Forelimb muscle (tissue), 1 donor: ENCODE data around the gene ITGAL. TPM values are rescaled to one million over a fixed set of nuclear protein-coding genes. Genes with fewer than 3 reads are reported as not detected.
A peak's percentile ranks its signal among the peaks of the same experiment; 100 is the strongest.

Source experiments
- DNase-seq: peaks from one replicate; pipeline ENCODE4 v3.0.0-alpha.2; 2013; ENCODE audit warnings: low read depth
- polyA plus RNA-seq: library from polyadenylated mRNA; unstranded; fragments of 120-200 nt; gene quantifications from one replicate; pipeline ENCODE4 v1.2.1, GENCODE V29; 2013; ENCODE audit not compliant: insufficient read length

Gene ITGAL
- polyA plus RNA-seq, 1 donor, result 2.5 TPM

DNA sequence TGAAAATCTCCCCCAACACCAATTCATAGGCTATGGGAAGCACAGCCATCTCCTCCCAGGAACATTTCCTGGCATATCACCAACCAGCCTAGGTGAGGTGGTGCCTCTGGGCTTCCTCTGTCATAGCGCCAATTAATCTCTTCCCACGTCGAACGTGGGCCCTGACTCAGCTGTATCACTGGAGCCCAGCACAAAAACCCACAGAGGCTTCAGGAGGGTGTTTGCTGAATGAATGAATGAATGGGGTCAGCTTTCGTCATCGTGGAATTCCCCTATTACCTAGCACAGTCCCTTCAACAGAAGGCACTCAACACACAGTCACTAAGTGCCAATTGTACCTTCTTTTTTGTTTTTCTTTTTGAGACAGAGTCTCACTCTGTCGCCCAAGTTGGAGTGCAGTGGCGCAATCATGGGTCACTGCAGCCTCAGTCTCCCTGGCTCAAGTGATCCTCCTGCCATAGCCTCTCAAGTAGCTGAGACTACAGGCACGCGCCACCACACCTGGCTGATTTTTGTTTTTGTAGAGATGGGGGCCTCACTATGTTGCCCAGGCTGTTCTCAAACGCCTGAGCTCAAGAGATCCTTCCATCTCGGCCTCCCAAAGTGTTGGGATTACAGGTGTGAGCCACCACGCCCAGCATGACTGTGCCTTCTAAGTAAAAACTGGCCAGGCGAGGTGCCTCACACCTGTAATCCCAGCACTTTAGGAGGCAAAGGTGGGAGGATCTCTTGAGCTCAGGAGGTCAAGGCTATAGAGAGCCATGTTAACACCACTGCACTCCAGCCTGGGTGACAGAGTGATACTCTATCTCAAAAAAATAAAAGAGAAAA, 94.8 kb downstream of the ITGAL start:
- DNase-seq, result no peak

- DNase-seq, result no peak
These were observed 95.6 kb downstream of the ITGAL start for GRCh38 chr16:30567991-30568638.

DNA sequence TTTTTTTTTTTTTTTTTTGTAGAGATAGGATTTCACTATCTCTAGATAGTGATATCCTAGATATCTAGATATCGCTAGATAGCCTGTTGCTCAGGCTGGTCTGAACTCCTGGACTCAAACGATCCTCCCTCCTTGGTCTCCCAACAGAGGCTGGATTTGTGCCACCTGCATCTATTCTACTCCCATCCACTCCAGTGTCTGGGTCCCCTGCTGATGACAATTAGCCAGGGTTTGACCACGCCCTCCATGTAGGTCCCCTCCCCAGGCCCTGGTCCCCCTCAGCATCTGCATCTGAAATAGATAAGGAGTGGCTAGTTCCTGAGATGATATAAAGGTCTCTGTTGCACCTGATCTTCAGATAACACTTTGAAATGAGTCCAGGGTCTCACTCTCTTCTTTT, 96.7 kb downstream of the ITGAL start:
- no peak for DNase-seq

GRCh38 chr16:30569746-30570635, 97.4 kb downstream of the ITGAL start:
- no peak for DNase-seq

DNA sequence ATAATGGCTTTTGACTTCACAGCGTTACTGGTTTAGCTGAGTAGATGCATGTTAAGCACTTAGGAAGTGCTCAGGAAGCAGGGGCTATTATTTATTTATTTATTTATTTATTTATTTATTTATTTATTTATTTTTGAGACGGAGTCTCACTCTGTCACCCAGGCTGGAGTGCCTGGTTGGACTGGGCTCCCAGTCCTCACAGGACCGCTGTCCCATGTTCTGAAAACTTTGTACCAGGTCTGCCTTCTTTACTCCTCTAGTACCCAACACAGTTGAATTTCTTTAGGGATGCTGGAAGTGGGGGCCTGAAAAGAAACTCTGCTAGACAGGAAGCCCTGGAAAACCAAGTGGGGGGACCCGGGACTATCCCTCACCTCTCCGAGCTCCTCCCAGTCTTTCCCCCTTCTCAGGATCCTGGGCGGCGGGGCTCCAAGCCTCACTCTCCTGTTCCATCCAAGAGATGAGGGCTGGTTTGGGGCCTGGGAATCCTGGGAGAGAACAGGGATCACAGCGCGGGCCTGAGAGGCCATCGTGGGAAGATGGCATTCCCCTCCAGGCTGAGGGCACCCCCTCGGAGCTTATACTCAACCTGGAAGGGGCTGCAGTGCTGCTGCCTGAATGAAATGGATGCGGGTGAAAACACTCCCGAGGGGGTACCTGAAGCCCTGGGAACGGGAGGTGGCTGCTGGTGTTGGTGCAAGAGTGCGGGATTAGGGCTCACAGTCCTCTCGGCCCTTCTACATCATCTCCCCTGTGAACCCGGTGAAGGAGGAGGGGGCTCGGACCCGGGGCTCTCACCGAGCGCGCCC, 98.3 kb downstream of the ITGAL start:
- no peak for DNase-seq

DNA sequence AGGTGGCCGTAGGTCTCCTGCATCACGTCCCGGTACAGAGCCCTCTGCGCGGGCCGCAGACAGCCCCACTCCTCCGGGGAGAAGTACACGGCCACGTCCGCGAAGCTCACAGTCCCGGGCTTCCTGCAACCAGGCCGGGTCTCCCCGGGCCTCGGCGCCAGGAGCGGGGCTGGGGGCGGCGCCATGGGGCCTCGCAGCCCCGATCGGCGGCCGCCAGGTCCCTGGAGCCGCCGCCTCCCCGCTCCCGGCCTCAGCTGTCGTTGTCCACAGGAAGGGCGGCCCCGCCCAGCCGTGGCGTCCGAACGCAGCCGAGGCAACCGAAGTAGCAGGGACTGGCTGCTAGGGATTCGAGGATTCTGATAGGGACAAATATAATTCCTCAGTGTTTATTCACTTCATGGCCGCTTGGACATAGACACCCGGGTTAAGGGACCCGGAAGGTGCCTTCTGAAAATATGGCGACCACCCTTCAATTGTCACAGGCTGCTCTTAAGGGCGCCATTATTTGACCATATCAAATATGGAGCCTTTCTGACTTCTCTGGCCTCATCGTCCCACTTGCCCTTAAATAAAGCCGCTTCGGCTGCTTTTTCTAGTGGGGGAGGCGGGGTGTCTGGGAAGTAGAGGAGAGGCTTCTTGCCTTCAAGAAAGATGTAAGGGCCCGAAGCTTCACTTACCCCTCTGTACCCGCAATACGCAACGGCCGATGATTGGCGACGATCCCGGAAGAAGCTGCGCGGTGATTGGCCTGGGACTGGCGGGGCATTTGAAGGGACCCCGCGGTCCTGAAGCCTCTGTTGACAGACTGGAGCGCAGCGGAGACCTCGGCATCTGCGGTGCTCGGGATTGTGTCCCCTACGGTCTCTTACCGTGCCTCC, 99.1 kb downstream of the ITGAL start, which contains the start of gene ZNF688:
Gene ZNF688 (minus strand): TSS at position 270 of the 878 bp plus-strand sequence. CDS start 85 bp downstream, at position 185.
- peak; percentile 93 for DNase-seq

Other genes starting within 250 kb of the ITGAL start
- gene NPIPB13, start 224.3 kb upstream of the ITGAL start, polyA plus RNA-seq, result 6.9 TPM
- 33.0 TPM for gene CD2BP2, start 117.4 kb upstream of the ITGAL start, polyA plus RNA-seq
- 32.3 TPM for gene TBC1D10B, start 102.2 kb upstream of the ITGAL start, polyA plus RNA-seq
- 9,236 TPM for gene MYL11, start 97.9 kb upstream of the ITGAL start, polyA plus RNA-seq
- gene SEPTIN1, start 90.2 kb upstream of the ITGAL start, polyA plus RNA-seq, result 3.3 TPM
- 5.3 TPM for gene ZNF48, start 77.3 kb upstream of the ITGAL start, polyA plus RNA-seq
- gene ZNF771, start 65.1 kb upstream of the ITGAL start, polyA plus RNA-seq, result 6.1 TPM
- gene DCTPP1, start 42.7 kb upstream of the ITGAL start, polyA plus RNA-seq, result 23.6 TPM
- gene SEPHS2, start 26.9 kb upstream of the ITGAL start, polyA plus RNA-seq, result 13.8 TPM
- gene ZNF768, start 53.8 kb downstream of the ITGAL start, polyA plus RNA-seq, result 27.9 TPM
- 6.5 TPM for gene ZNF747, start 62.1 kb downstream of the ITGAL start, polyA plus RNA-seq
- gene ZNF764, start 85.6 kb downstream of the ITGAL start, polyA plus RNA-seq, result 6.2 TPM
- gene ZNF688, start 99.0 kb downstream of the ITGAL start, polyA plus RNA-seq, result 9.7 TPM
- 13.1 TPM for gene ZNF785, start 113.0 kb downstream of the ITGAL start, polyA plus RNA-seq
- gene ZNF689, start 137.6 kb downstream of the ITGAL start, polyA plus RNA-seq, result 6.6 TPM
- 20.3 TPM for gene PRR14, start 178.2 kb downstream of the ITGAL start, polyA plus RNA-seq
- gene FBRS, start 185.7 kb downstream of the ITGAL start, polyA plus RNA-seq, result 33.8 TPM
- gene SRCAP, start 226.4 kb downstream of the ITGAL start, polyA plus RNA-seq, result 25.0 TPM